Mesendoderm (in vitro differentiated cells): ENCODE measurements around the gene NSUN6.
A peak's percentile ranks its signal among the peaks of the same experiment; 100 is the strongest.

ENCODE experiments used
- DNase-seq: peaks from one replicate; pipeline ENCODE4 v3.0.0; 2013
- H2AK5ac ChIP-seq: 2 replicates; pipeline ENCODE4 v1.6.1; 2013; ENCODE audit warnings: low read length, inconsistent platforms
- H2BK120ac ChIP-seq: 2 replicates; pipeline ENCODE4 v1.6.1; 2013; ENCODE audit warnings: low read depth, mild to moderate bottlenecking, low read length, moderate library complexity, mixed read lengths
- H2BK15ac ChIP-seq: replicated peaks from 2 replicates; pipeline ENCODE4 v1.6.1; 2013; ENCODE audit warnings: low read depth, mild to moderate bottlenecking, moderate library complexity
- H2BK5ac ChIP-seq: 2 replicates; pipeline ENCODE4 v1.6.1; 2013; ENCODE audit warnings: low read length, inconsistent platforms
- H3K18ac ChIP-seq: 2 replicates; pipeline ENCODE4 v1.6.1; 2013; ENCODE audit warnings: mild to moderate bottlenecking, low read length, mixed read lengths
- H3K23ac ChIP-seq: one replicate; pipeline ENCODE4 v1.6.1; 2013; ENCODE audit warnings: low read length
- H3K27ac ChIP-seq: 2 replicates; pipeline ENCODE4 v1.5.1; 2013; ENCODE audit warnings: low read depth, mild to moderate bottlenecking, inconsistent platforms, low read length, moderate library complexity
- H3K27me3 ChIP-seq: 2 replicates; pipeline ENCODE4 v1.6.1; 2013; ENCODE audit warnings: low read length, control low read depth, mild to moderate bottlenecking, inconsistent platforms; ENCODE audit not compliant: insufficient read depth, poor library complexity
- H3K36me3 ChIP-seq: 2 replicates; pipeline ENCODE4 v1.6.1; 2013; ENCODE audit warnings: low read length, inconsistent platforms; ENCODE audit not compliant: control insufficient read depth, insufficient read depth
- H3K4ac ChIP-seq: one replicate; pipeline ENCODE4 v1.6.1; 2013; ENCODE audit warnings: low read depth, mild to moderate bottlenecking, low read length, moderate library complexity
- H3K4me1 ChIP-seq: 2 replicates; pipeline ENCODE4 v1.6.1; 2013; ENCODE audit warnings: low read depth, low read length, inconsistent platforms; ENCODE audit not compliant: control insufficient read depth
- H3K4me2 ChIP-seq: 2 replicates; pipeline ENCODE4 v1.6.1; 2013; ENCODE audit warnings: low read length
- H3K4me3 ChIP-seq: 2 replicates; pipeline ENCODE4 v1.5.1; 2013; ENCODE audit warnings: mild to moderate bottlenecking, low read length
- H3K56ac ChIP-seq: one replicate; pipeline ENCODE4 v1.6.1; 2013; ENCODE audit warnings: low read length
- H3K79me1 ChIP-seq: 2 replicates; pipeline ENCODE4 v1.6.1; 2013; ENCODE audit warnings: low read length, inconsistent platforms
- H3K79me2 ChIP-seq: 2 replicates; pipeline ENCODE4 v1.6.1; 2013; ENCODE audit warnings: mild to moderate bottlenecking, low read length; ENCODE audit not compliant: control insufficient read depth, insufficient read depth
- H3K9ac ChIP-seq: 2 replicates; pipeline ENCODE4 v1.6.1; 2013; ENCODE audit warnings: low read length, inconsistent platforms
- H4K5ac ChIP-seq: one replicate; pipeline ENCODE4 v1.6.1; 2013; ENCODE audit warnings: low read length
- H4K8ac ChIP-seq: one replicate; pipeline ENCODE4 v1.6.1; 2013; ENCODE audit warnings: low read depth, mild to moderate bottlenecking, control low read depth, low read length, moderate library complexity
- WGBS: extraction: QIAGEN DNeasy Blood & Tissue Kit; methylation state at CpG from one replicate; pipeline ENCODE4 v1.1.7; 2013; ENCODE audit warnings: low lambda C conversion rate, missing lambda C conversion rate; ENCODE audit not compliant: insufficient coverage; ENCODE audit errors: extremely low coverage; 5-methylcytosine and 5-hydroxymethylcytosine counted together

Gene NSUN6

DNA sequence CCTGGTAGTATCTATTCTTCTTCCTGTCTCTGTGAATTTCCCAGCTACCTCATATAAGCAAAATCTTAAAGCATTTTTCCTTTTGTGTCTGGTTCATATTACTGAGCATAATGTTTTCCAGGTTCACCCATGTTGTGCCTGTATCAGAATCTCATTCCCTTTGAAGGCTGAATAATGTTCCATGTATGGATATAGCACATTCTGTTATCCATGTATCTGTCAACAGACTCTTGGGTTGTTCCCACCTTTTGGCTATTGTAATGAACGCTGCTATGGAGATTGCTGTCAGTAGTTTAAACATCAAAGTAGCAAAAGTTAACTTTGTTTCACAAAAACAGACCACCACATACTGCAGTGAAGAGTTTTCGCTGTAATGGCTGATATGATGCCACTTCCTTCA is 99.9 kb downstream of the NSUN6 start:
- no peak overlapping the region for H2BK5ac ChIP-seq
- no peak overlapping the region for H3K56ac ChIP-seq
- no CpG with 5 or more reads among the region's 2 CpGs for WGBS
- H3K79me1 ChIP-seq = no peaks in the 10 kb centered on the region
- H3K23ac ChIP-seq = no peak overlapping the region
- H3K36me3 ChIP-seq = peaks cover 5% of the 10 kb centered on the region
- no peak overlapping the region for H2AK5ac ChIP-seq
- H3K4me3 ChIP-seq = no peak overlapping the region
- DNase-seq = no peak
- no peak overlapping the region for H2BK15ac ChIP-seq
- no peak overlapping the region for H3K18ac ChIP-seq
- no peak overlapping the region for H2BK120ac ChIP-seq
- H3K4ac ChIP-seq = no peak overlapping the region
- H4K8ac ChIP-seq = no peak overlapping the region
- no peaks in the 10 kb centered on the region for H3K27me3 ChIP-seq
- H3K4me1 ChIP-seq = no peaks in the 10 kb centered on the region
- H3K9ac ChIP-seq = no peak overlapping the region
- no peak overlapping the region for H3K4me2 ChIP-seq
- H3K27ac ChIP-seq = no peak overlapping the region
- H4K5ac ChIP-seq = no peak overlapping the region
- no peaks in the 10 kb centered on the region for H3K79me2 ChIP-seq

DNA sequence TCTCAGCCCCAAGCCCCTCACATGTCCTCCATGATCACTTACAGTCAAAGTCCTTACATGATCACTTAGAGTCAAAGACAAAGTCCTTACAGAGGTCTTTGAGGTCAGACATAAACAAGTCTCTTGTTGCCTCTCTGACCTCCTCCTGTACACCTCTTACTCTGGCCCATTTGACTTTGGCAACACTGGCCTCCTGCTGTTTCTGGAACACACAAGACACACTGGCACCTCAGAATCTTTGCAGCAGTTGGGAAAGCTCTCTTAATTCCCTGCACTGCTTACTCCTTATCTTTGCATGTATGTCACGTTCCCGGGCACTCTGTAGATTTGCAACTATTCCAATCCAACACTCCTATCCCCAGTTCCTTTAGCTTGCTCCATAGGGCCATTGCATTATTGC is 102.3 kb downstream of the NSUN6 start:
- Histone ChIP-seq H3K4me2 (no peak overlapping the region), H3K4me3 (no peak overlapping the region), H3K4ac (no peak overlapping the region), H4K8ac (no peak overlapping the region), H3K18ac (no peak overlapping the region), H2AK5ac (no peak overlapping the region), H3K23ac (no peak overlapping the region), H4K5ac (no peak overlapping the region), H3K27me3 (no peaks in the 10 kb centered on the region), H2BK5ac (no peak overlapping the region), H2BK15ac (no peak overlapping the region), H2BK120ac (no peak overlapping the region), H3K56ac (no peak overlapping the region), H3K36me3 (peaks cover 2% of the 10 kb centered on the region), H3K27ac (no peak overlapping the region), H3K9ac (no peak overlapping the region), H3K79me1 (no peaks in the 10 kb centered on the region), H3K79me2 (no peaks in the 10 kb centered on the region), H3K4me1 (no peaks in the 10 kb centered on the region)
- DNase-seq = no peak
- WGBS = no CpG with 5 or more reads among the region's 2 CpGs

DNA sequence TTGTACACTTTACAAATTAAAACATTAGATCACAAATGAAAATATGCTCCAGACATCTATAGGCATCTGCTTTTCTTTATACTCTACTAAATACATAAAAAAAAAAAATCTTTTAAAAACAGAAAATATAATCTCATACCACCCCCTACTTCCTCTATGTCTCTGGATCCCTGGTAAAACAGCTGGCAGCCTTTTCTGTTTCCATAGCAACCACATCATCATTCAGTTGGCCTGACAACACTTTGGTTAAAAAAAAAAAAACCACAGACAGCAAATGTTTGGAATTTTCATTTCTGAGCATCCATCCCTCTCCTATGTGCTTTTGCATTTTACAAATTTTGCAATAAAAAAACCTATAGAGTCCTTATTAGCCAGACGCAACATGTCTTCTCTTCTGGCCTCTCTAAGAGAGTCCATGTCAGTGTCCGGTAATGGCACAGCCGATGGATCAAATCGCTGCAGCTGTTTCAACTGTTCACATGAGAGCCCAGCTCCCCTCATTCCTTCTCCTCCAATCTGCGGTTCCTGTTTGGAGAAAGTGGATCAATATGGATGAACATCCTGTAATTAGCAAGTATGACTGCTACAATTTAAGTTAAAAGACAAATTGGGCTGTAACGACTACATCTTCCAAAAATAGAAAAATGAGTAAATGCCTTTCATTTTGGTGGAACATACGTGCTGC is 105.6 kb downstream of the NSUN6 start:
- H2BK5ac ChIP-seq = no peak overlapping the region
- no peaks in the 10 kb centered on the region for H3K79me1 ChIP-seq
- no peak overlapping the region for H4K5ac ChIP-seq
- H3K4ac ChIP-seq = no peak overlapping the region
- H3K9ac ChIP-seq = no peak overlapping the region
- no peak overlapping the region for H3K18ac ChIP-seq
- H3K27me3 ChIP-seq = no peaks in the 10 kb centered on the region
- no peaks in the 10 kb centered on the region for H3K36me3 ChIP-seq
- H2BK120ac ChIP-seq = no peak overlapping the region
- no peak overlapping the region for H3K56ac ChIP-seq
- H3K27ac ChIP-seq = no peak overlapping the region
- no peaks in the 10 kb centered on the region for H3K79me2 ChIP-seq
- no CpG with 5 or more reads among the region's 7 CpGs for WGBS
- H3K4me1 ChIP-seq = no peaks in the 10 kb centered on the region
- DNase-seq = no peak
- H3K4me3 ChIP-seq = no peak overlapping the region
- H3K4me2 ChIP-seq = no peak overlapping the region
- no peak overlapping the region for H3K23ac ChIP-seq
- H4K8ac ChIP-seq = peak overlapping the region; percentile 28
- no peak overlapping the region for H2BK15ac ChIP-seq
- no peak overlapping the region for H2AK5ac ChIP-seq

DNA sequence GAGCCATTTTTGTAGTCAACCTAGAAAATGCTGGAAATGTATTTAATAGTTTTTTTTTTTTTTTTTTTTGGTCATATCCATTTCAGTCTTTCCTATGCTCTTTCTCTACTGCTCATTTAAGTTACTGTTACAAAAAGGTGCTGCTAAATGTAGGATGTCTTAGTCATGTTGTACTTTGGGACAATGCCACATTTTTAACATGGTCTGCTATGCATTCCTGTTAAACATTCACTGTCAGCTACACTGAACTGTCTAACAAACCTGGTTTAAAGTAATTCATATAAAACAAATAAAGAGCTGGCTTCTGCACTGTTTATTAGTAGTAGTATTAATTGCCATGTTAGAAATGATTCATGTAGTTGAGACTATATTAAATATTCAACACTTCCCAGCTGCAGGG is 108.6 kb downstream of the NSUN6 start:
- H2BK5ac ChIP-seq = no peak overlapping the region
- H3K79me1 ChIP-seq = no peaks in the 10 kb centered on the region
- no peak overlapping the region for H3K18ac ChIP-seq

DNA sequence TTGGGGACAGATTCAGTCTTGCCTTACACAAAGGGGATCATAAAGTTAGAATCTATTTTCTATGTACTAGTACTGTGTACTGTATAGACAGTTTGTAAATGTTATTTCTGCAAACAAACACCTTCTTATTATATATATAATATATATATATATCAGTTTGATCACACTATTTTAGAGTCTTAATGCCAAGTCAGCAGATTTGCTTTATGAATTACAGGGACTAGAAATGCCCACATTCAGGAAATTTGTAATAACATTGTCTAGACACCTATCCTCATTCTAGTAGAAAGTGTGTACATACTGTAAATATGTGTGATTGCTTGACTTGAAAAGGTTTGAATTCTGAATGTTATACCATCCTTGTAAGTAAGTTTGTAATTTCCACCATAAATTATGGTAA is 111.2 kb downstream of the NSUN6 start:
- no peaks in the 10 kb centered on the region for H3K79me1 ChIP-seq
- H3K4me2 ChIP-seq = no peak overlapping the region
- no peak overlapping the region for H4K8ac ChIP-seq
- H3K4ac ChIP-seq = no peak overlapping the region
- no peak overlapping the region for H3K9ac ChIP-seq
- peaks cover 3% of the 10 kb centered on the region for H3K36me3 ChIP-seq
- H3K4me1 ChIP-seq = no peaks in the 10 kb centered on the region
- no peak overlapping the region for H2BK120ac ChIP-seq
- H3K4me3 ChIP-seq = no peak overlapping the region
- no peak overlapping the region for H3K18ac ChIP-seq
- H3K27me3 ChIP-seq = no peaks in the 10 kb centered on the region
- DNase-seq = no peak
- no peak overlapping the region for H3K56ac ChIP-seq
- no peak overlapping the region for H2BK15ac ChIP-seq
- no peak overlapping the region for H2BK5ac ChIP-seq
- no peak overlapping the region for H4K5ac ChIP-seq
- no peak overlapping the region for H3K23ac ChIP-seq
- H3K27ac ChIP-seq = no peak overlapping the region
- no peaks in the 10 kb centered on the region for H3K79me2 ChIP-seq
- no peak overlapping the region for H2AK5ac ChIP-seq

More for the DNA sequence above, 108.6 kb downstream of the NSUN6 start:
- no peak overlapping the region for H4K8ac ChIP-seq
- H2AK5ac ChIP-seq = no peak overlapping the region
- no peak overlapping the region for H2BK15ac ChIP-seq
- no peak overlapping the region for H3K56ac ChIP-seq
- no peak overlapping the region for H3K23ac ChIP-seq
- no peak overlapping the region for H3K9ac ChIP-seq
- no peak overlapping the region for H3K4me3 ChIP-seq
- H3K27me3 ChIP-seq = no peaks in the 10 kb centered on the region
- H4K5ac ChIP-seq = no peak overlapping the region
- no peak for DNase-seq
- no peaks in the 10 kb centered on the region for H3K79me2 ChIP-seq
- no peak overlapping the region for H3K4ac ChIP-seq
- H3K36me3 ChIP-seq = peaks cover 3% of the 10 kb centered on the region
- H3K4me1 ChIP-seq = no peaks in the 10 kb centered on the region
- H3K4me2 ChIP-seq = no peak overlapping the region
- no peak overlapping the region for H2BK120ac ChIP-seq
- no peak overlapping the region for H3K27ac ChIP-seq

DNA sequence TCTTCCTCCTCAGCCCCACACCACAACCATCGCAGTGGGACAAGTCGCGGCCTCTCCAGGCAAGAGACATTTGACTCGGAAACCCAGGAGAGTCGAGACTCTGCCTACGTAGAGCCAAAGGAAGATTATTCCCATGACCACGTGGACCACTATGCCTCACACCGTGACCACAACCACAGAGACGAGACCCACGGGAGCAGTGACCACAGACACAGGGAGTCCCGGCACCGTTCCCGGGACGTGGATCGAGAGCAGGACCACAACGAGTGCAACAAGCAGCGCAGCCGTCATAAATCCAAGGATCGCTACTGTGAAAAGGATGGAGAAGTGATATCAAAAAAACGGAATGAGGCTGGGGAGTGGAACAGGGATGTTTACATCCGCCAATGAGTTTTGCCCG is 112.1 kb downstream of the NSUN6 start:
- H3K79me1 ChIP-seq = no peaks in the 10 kb centered on the region
- no peak overlapping the region for H4K8ac ChIP-seq
- H3K18ac ChIP-seq = no peak overlapping the region
- no peak overlapping the region for H4K5ac ChIP-seq
- H3K79me2 ChIP-seq = no peaks in the 10 kb centered on the region
- no peak overlapping the region for H3K23ac ChIP-seq
- H2AK5ac ChIP-seq = no peak overlapping the region
- no peaks in the 10 kb centered on the region for H3K4me1 ChIP-seq
- H2BK5ac ChIP-seq = no peak overlapping the region
- no CpG with 5 or more reads among the region's 22 CpGs for WGBS
- H3K4me2 ChIP-seq = no peak overlapping the region
- no peak overlapping the region for H3K27ac ChIP-seq
- no peak for DNase-seq
- no peak overlapping the region for H3K4ac ChIP-seq
- H2BK120ac ChIP-seq = no peak overlapping the region
- H3K27me3 ChIP-seq = no peaks in the 10 kb centered on the region
- peaks cover 3% of the 10 kb centered on the region for H3K36me3 ChIP-seq
- no peak overlapping the region for H2BK15ac ChIP-seq
- no peak overlapping the region for H3K9ac ChIP-seq
- H3K4me3 ChIP-seq = no peak overlapping the region
- no peak overlapping the region for H3K56ac ChIP-seq
